GM19239 (cell line): ENCODE measurements around the gene IFIT1.
"Not testable (repeated sequence)": the region's sequence is repeated elsewhere in the genome, so short reads cannot be mapped to it uniquely, and the experiment has no call there.

Experiments used
- DNase-seq: peaks from one replicate; pipeline ENCODE4 v3.0.0; 2011; ENCODE audit warnings: low spot score; ENCODE audit not compliant: insufficient read length
- FAIRE-seq: peaks from 2 replicates; lab custom pipeline; 2011; peaks lifted over from hg19 to GRCh38; lab: Jason Lieb, UNC

The IFIT1 gene

DNA sequence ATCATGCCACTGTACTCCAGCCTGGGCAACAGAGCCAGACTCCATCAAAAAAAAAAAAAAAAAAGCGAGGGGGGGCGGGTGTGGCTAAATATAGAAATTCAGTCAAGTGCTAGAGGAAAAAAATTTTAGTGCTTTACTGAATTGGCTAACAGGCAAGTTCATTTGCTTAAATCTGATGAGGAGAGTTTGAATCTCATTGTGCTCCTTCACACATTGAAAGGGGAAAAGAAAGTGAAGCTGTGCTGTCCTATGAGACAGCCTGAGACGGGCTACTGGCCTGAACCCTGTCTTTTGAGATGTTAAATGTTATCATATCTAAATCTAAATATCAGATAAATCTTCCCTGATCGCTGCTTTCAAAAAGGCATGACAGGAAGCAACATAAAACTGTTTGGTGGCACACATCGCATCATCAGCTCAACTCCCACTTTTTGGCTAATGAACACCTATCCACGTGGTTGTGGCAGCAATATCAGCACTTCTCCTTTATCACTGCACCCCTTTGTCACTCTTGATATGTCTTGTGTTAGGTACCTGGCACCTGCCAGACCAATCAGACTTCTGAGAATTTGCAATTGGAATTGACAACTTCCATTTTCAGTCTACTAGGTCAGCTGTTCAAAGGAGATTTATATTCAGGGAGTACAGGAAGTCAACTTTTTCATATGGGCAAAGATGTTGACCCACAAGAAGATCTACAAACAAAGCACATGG lies 28.5 kb upstream of the IFIT1 start:
- FAIRE-seq (peak; percentile 82), DNase-seq (no peak)

DNA sequence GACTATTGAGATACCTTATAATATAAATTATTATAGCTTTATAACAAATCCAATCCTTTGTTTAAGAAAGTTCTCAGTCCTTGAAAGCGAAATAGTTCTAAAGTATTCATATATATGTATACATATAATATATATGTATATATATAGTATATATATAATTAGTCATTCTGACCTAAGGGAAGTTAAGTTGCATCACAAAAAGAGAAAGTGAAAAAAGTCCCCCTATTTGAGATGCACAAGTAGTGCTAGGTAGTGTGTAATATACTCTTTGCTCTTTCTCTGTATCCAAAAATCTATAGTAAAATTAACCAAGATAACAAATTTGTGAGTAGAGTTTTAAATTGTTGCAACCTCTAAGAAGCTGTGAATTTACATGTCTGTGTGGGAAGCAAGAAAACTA lies 27.9 kb upstream of the IFIT1 start:
- DNase-seq, result no peak
- FAIRE-seq, result peak; percentile 21

DNA sequence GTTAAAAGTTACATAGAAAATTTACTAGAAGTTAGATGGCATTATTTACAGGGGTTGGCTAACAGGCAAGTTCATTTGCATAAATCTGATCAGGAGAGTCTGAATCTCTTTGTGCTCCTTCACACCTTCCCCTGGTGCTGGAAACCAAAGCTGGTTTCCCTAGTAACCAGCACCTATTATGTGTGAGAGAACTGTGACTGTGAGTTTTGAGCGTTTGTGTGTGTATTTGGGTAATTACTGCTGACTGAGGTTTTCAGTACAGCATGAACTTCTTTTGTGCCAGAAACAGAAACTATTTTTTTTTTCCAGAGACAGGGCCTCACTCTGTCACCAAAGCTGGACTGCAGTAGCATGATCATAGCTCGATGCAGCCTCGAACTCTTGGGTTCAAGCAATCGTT lies 24.9 kb upstream of the IFIT1 start:
- DNase-seq (peak; percentile 53), FAIRE-seq (peak; percentile 98)

DNA sequence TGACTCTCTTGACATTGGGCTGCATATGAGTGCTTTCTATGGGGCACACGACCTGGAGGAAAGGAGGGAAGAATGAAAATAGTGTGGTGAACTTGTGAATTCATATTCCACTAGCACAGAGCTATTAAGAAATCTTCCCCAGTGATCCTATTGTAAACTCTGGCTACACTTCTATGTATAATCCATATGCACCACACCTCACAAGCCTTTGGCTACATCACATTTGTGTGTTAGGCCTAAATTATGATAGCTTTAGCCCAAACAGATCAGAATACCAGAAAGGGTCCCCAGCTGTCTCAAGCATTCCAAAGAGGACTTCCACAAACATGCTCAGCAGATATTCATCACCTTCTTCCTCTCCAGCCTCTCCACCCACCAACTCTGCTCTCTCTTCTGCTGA lies 24.3 kb upstream of the IFIT1 start:
- FAIRE-seq (no peak), DNase-seq (no peak)

DNA sequence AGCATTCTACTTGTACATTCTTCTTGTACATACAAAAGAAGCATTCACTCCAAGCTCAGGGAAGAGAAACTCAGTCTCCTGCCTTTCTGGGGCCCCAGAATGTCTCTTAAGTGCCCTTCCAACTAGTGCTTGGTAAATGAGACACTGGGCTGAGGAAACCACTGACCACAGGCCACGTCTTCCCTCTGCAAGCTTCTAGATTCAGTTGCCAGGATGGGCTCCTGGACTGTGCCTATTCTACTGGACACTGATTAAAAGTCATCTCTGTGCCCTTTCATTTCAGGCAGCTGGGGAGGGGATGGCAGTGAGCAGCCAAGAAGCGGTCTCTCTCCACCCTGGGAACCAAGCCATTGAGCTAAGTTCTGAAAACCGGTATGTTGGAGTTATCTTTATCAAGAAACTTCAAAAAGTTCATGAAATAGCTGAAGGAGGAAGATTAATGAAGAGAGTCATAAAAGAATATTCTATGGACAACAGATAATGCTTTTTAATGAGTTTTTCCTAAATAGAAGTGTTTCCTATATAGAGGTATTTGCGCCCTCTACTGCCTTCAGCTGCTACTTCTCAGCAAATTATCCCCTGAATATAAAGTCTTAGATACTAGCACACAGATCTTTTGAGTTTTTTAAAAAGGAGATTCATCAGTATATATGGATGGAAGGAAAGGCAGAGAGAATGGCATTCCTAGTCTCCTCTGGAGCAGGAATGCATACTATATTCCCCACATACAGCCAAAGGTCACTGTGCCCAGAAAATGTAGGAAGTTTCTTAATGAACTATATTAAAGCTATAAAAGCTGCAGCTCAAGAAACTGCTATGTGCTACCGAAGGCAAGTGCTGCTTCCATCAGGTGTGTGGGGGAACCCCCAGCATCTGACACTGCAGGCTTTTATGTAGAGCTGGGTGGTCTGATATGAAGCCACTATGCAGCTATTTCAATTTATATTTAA lies 23.0 kb upstream of the IFIT1 start:
- no peak for DNase-seq
- peak; percentile 67 for FAIRE-seq

DNA sequence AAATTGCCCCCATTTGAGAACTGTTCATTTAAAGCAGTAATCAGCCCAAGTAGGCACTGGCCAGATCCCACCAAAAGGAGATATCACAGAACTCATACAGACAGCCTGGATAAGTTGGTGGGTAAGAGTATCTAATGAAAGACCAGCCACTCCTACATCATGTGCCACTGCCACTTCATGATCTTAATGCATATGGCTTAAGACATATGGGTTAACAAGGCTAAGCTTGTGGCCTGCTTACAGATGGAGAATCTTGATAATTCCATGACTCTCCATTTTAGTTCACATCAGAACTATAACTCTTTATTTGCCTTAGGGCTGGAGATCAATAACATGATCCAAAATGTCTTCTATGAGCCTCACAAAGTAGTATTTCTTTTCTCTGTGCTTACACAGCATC lies 21.3 kb upstream of the IFIT1 start:
- FAIRE-seq (no peak), DNase-seq (no peak)

DNA sequence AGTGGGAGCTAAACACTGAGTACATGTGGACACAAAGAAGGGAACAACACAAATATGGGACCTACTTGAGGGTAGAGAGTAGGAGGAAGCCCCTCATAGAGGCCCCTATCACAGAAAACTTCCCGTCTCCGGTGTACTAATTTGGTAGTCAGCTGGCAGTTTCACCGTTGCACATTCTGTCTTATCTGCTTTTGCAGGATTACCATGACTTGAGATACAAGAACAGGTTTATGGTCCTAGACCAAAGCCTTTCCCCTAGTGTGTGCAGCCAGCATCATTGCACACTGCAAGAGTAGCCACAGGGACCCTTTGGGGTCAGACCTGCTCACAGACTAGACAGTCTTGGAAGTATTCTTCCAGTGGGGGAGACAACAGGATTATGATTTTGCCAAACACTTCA lies 20.4 kb upstream of the IFIT1 start:
- FAIRE-seq, result no peak

DNA sequence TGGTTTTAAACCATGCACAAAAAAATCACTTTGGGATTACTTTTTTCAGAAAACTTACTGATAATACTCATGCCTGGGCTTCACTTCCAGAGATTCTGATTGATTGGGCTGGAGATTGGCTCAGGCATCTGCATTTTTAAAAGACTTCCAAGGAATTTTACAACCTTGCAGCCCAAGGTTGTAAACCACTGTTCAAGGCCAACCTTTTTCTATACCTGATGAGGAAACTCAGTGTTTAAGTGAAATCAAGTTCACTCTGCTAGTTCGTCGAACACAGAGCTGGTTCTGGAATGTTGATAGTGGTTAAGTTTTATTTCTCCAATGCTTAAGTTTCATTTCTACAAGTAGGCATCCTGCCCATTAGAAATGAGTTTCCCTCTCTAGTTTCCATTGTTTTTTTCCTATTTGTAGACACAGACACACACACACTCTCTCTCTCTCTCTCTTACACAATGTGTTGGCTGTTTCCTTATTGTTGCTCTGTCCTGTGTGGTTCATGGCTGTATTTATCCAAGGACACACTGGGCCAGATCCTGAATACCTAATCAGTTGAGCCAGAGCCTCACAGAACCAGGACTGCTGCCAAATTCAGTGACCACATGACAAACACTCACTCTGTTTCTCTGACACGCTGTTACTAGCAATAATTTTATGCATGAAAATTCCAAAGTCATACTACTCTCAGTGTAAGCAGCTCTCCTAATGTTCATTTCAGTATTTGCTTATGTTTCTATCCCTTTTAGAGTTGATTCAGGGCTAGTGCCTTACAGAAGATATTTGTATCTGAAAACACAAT lies 18.3 kb upstream of the IFIT1 start:
- peak; percentile 18 for FAIRE-seq
- no peak for DNase-seq

More for the DNA sequence above, 20.4 kb upstream of the IFIT1 start:
- DNase-seq, result no peak

DNA sequence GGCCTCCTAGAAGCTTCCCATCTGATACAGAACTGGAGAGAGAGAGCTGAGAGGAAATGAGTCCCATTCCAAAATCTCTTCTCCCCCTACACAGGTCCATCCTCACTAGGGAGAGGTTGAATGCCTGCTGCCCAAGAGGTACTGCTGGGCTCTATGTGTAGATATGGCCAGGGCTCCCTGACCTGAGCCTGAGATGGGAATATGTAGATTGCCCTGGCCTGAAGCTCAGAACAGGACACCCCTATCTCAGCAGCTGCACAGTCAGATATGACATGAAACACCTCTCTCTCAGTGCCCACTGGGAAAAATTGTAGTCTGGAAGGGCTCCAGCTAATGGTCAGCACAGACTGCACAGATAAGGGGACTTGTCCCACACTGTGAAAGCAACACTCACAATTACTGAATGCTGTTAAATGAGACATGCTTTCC lies 17.7 kb upstream of the IFIT1 start:
- no peak for DNase-seq
- no peak for FAIRE-seq

DNA sequence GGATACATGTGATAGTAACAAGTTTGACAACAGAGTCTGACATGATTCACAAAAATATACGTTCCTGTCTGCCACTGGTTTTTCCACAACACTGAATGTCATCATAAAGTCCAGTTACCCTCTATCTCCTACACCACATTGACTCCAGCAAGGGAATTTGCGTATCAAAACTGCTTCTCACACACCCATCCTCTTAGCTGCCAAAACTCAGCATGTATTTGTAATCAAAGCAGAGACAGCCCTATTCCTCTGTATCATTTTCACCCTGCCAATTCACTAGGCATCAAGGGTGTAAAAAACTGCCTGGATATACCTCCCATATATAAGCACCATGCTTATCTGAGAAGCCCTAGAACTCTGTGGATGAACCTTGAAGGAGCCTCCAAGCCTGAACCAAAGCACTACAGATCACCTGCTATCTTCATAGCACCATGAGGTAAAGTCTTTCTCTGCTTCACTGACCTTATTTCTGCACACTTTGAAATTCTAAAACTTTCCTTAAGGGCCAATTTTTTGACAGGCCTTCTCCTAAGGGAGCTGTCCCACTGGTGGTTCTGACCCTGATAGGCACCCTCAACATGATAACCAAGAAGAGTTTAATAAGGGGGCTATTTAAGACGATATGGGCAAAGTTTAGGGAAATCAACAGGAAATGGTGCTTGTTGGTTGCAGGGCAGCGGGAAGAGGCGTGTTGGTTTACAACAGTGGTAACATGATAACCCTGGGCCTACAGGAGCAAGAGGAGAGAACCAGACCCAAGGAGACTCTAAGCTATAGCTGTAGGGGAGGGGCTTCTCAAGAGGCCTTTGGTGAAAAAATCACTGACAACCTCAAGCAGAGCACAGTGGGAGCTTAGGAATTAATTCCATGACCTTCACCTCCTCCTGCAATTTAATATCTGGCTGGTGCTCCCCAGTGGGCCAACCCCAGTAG lies 14.5 kb upstream of the IFIT1 start, which contains the start of gene IFIT1B:
Gene IFIT1B, plus strand, starts transcription at position 352 of the 933 bp plus-strand sequence. Its CDS starts 80 bp downstream, at position 432.
- DNase-seq (no peak), FAIRE-seq (no peak)

DNA sequence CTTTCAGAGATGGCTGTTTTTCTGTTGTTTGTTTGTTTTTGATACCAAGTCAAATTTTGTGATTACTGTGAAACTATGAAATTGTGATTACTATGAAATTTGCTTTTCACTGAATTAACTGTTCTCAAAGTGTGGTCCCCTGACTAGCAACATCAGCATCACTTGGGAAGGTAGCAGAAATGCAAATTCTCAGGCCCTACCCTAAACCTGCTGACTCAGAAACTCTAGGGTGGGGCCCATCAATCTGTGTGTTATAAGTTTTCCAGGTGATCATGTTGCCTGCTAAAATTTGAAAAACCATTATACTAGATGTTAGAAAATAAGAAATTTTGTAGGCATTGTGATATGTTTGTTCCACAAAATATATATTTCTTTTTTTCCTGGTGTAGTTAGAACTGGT lies 13.3 kb upstream of the IFIT1 start:
- FAIRE-seq (no peak), DNase-seq (no peak)

DNA sequence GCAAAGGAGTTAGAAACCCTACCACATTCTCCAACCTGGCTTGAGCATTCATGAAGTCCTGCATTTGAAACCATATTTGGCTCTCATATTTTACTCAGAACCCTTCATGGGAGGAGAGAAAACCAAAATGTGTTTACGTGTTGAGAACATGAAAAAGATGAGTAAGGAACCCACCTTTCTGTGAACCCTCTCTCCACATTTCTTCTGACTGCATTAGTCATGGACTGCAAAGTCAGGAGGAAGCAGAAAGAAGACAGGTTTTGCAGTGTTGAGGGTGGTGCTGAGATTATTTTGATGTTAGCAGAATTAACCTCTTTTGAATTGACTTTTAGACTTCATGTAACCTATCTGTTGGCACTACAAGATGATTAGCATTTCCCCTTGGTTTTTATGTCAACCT lies 9.7 kb upstream of the IFIT1 start:
- no peak for DNase-seq
- no peak for FAIRE-seq

DNA sequence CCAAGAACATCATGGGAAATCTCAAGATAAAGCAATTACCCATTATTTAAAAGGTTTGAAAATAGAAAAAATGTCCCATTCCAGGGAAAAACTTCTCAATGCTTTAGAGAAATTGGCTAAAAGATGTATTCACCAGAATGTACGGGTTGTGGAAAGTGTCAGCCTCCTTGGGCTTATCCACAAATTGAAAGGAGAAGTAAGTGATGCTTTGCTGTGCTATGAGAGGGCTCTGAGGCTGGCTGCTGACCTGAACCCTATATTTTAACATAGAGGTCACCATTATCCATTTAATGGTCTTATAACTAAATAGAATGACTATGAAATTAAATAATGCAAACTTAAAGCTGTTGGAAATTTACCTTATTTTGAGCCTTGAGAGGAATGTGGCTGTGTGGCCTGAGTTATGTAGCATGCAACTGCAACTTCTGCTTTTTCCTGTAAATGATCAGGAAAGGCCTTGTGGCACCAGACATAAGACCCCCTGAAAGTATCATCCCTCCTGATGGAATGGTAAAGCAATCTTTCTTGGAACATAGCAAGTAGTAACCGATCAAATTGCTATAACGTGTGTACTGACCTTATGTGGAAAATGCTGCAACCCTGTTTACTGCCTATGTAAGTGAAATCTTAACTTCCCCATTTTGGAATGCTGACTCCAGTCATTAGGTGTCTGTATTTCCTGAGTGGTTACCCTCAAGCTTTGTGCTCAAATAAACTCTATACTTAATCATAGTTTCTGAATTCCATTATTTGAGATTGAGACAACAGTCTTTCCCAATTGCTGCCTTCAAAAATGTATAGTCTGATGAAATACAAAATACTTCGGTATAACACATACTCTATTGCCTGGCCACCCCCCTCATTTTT lies 7.7 kb upstream of the IFIT1 start:
- DNase-seq, result no peak
- FAIRE-seq, result peak; percentile 28

DNA sequence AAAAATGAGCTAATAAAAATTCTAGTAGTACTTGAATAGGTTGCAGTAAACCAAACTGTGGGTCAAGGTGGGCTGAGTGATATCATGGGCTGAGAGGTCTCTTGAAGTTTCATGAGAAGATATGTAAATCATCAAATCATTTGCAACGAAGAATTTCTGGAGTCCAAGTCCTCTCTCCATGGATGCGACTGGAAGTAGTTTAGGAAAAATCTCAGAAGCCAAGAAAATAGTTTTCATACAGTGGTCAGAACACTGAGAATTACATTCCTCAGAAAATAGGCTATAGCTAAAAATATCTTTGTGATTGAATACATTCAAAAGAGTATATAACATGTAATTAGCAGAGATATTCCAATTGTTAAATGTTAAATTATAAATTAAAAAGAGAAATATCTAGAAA lies 3.6 kb upstream of the IFIT1 start:
- FAIRE-seq (no peak), DNase-seq (no peak)

DNA sequence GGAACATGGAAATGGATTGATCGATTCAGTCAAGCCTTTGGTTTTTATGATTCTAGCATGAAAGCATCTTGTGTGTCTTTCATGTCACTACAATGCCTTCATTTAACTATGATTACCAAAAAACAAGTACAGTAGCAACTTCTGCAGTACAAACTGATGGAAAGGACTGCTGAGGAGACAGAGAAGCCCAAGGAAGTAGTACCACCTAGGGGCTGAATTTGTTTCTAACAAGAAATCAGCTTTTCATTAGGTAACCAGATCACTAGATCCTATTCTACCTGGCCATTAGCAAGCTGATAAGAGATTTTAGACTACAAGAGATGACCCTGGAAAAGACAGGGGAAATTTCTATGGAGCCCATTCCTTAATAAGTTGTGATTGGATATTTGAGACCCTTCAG lies 3.2 kb upstream of the IFIT1 start:
- DNase-seq (no peak), FAIRE-seq (peak; percentile 76)

DNA sequence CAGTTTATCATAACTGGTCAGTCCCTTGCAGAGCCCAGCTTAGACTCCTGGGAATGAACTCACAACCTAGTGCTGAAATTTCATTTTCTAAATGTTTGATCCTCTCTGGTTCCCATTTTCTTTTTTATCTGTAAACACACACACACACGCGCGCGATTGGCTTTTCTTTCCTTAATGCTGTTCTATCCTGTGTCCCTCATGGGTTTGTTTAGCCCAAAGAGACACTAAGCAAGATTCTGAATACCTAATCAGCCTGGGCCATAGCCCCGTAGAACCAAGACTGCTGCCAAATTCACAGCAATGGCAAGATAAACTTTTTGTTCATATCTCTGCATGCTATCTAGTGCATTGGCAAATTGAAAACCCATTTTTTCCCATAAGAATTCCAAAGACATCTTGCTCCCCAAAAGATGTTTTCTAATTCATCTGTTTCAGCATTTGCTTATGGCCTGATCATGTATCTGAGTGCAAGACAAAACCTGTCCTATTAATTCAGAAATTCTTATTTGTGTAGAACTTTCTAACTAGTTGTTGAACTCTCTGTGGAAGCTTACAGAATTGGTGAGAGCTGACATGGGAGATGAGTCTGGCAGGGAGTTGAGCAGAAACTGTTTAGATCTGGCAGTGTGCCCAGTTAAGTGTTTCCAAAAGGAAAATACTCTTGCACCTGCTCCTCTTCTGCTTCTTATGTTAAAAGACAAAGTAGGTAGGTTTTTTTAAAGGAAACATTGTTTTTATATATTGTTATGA lies 1.8 kb upstream of the IFIT1 start:
- no peak for FAIRE-seq
- no peak for DNase-seq

DNA sequence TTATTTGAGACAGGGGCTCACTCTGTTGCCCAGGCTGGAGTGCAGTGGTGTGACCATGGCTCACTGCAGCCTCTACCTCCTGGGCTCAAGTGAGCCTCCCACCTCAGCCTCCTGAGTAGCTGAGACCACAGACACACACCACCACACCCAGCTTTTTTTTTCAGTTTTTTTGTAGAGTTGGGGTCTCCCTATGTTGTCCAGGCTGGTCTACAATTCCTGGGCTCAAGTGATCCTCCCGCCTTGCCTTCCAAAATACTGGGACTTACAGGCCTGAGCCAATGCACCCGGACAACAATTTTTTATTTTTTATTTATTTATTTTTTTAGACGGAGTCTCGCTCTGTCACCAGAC lies 1.2 kb upstream of the IFIT1 start:
- not testable (repeated sequence) for FAIRE-seq, DNase-seq

DNA sequence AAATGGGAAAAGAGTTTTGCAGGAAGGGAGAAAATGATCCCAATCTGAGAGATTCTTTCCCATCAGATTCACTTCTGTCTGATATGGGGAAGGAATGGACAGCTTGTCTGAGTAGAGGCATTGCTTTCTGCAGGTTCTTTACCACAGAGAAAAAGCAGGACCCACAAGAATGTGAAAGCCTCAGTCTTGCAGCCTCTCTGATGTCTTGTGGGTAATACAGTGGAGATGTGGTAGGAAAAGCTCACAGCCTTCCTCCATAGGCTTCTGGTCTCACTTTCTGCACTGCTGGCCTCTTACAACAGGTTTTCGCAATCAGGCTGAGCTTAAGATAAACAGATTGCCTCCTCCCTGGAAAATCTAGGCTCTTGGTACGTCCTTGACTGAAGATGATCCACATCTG lies 551 bp downstream of the IFIT1 start:
- FAIRE-seq (no peak), DNase-seq (no peak)
